Spleen (tissue), 7 donors: ENCODE results near the gene UCK2.

ENCODE experiments used
- POLR2A ChIP-seq, 3 donors: fragments of 450-650 bp; IDR thresholded peaks; one replicate each; pipeline ENCODE4 v1.5.1; 2017; ENCODE audit warnings: antibody characterized with exemption in 3 of 3, mild to moderate bottlenecking in 1 of 3
- TF ChIP-seq, protein P1 (sequence below), 11 experiments: fragments of 200-600 bp in 7 of 11; fragments of 450-650 bp in 4 of 11; sonication (generic) in 4 of 11; IDR thresholded peaks in 8 of 11; conservative IDR thresholded peaks in 3 of 11; 1 replicate in 7 of 11; 2 replicates in 4 of 11; pipeline versions ENCODE4 v1.4.0 to v1.8.0; 2016 to 2021; ENCODE audit warnings: antibody characterized with exemption in 11 of 11, inconsistent platforms in 4 of 11, mild to moderate bottlenecking in 1 of 11
- donor health status: DM: no; HTN: no; CAD: no; lungs with moderate emphysema.
- donor health status: DM: no; HTN: no; CAD: no.
- donor health status: DM: no; HTN: no; CAD: no.

DNA sequence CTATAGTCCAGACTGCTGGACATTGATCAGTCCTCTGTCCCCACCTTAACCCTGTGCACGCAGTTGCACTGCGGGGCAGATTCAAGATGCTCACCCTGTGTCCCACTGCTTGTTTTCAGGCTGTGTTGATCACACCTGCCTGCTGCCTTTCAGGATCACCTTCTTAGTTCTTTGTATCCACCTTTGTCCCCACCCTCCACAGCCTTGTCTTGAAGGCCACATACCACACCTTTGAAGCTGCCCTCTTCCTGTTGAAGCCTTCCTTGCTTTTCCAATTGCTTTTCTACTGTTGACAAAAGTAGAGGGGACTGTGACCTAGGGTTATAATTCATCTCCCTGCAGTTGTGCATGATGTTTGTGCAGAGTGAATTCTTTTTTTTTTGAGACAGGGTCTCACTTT is 32.7 kb downstream of the UCK2 start:
- TF ChIP-seq, protein P1, sequence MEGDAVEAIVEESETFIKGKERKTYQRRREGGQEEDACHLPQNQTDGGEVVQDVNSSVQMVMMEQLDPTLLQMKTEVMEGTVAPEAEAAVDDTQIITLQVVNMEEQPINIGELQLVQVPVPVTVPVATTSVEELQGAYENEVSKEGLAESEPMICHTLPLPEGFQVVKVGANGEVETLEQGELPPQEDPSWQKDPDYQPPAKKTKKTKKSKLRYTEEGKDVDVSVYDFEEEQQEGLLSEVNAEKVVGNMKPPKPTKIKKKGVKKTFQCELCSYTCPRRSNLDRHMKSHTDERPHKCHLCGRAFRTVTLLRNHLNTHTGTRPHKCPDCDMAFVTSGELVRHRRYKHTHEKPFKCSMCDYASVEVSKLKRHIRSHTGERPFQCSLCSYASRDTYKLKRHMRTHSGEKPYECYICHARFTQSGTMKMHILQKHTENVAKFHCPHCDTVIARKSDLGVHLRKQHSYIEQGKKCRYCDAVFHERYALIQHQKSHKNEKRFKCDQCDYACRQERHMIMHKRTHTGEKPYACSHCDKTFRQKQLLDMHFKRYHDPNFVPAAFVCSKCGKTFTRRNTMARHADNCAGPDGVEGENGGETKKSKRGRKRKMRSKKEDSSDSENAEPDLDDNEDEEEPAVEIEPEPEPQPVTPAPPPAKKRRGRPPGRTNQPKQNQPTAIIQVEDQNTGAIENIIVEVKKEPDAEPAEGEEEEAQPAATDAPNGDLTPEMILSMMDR (IDR thresholded peaks at IDR 0.05 in 8 of 11, conservative IDR thresholded peaks at IDR 0.05 in 3 of 11) = no peak
- no peak for TF ChIP-seq POLR2A (IDR thresholded peaks at IDR 0.05)
